ENCODE data around the gene INPP5A.
"Not testable (repeated sequence)": the region's sequence is repeated elsewhere in the genome, so short reads cannot be mapped to it uniquely, and the experiment has no call there.

The INPP5A gene

GRCh38 chr10:132503581-132504421, 33.8 kb upstream of the INPP5A start:
- DNase-seq (ENCODE audit: low read depth) = no peak

GRCh38 chr10:132504501-132505272, 32.9 kb upstream of the INPP5A start:
- no peak for DNase-seq (ENCODE audit: low read depth)

- not testable (repeated sequence) for DNase-seq (ENCODE audit: low read depth)
Measured at GRCh38 chr10:132505546-132505945, 32.0 kb upstream of the INPP5A start.

- DNase-seq (ENCODE audit: low read depth) = no peak
Measured at GRCh38 chr10:132506711-132507408, 30.7 kb upstream of the INPP5A start.

- no peak for DNase-seq (ENCODE audit: low read depth)
Measured at GRCh38 chr10:132507409-132507955, 30.1 kb upstream of the INPP5A start.

- no peak for DNase-seq (ENCODE audit: low read depth)
Measured at GRCh38 chr10:132507956-132508490, 29.6 kb upstream of the INPP5A start.

GRCh38 chr10:132508581-132509443, 28.8 kb upstream of the INPP5A start:
- no peak for DNase-seq (ENCODE audit: low read depth)

GRCh38 chr10:132509506-132510173, 27.9 kb upstream of the INPP5A start:
- DNase-seq (ENCODE audit: low read depth) = no peak

GRCh38 chr10:132510174-132510611, 27.4 kb upstream of the INPP5A start:
- DNase-seq (ENCODE audit: low read depth) = no peak

GRCh38 chr10:132511121-132512051, 26.2 kb upstream of the INPP5A start:
- DNase-seq (ENCODE audit: low read depth) = no peak

GRCh38 chr10:132512052-132512442, 25.5 kb upstream of the INPP5A start:
- DNase-seq (ENCODE audit: low read depth) = no peak

- DNase-seq (ENCODE audit: low read depth) = no peak
Measured at GRCh38 chr10:132512693-132513345, 24.8 kb upstream of the INPP5A start.

GRCh38 chr10:132514821-132515520, 22.6 kb upstream of the INPP5A start:
- DNase-seq (ENCODE audit: low read depth) = no peak

- DNase-seq (ENCODE audit: low read depth) = no peak
Measured at GRCh38 chr10:132515811-132516726, 21.5 kb upstream of the INPP5A start.

GRCh38 chr10:132516771-132517725, 20.5 kb upstream of the INPP5A start:
- DNase-seq (ENCODE audit: low read depth) = peak; percentile 77
